NCI-H1417 (cell line): ENCODE measurements around the gene LGMN.
"Not testable (repeated sequence)": the region's sequence is repeated elsewhere in the genome, so short reads cannot be mapped to it uniquely, and the experiment has no call there.

Experiments used
- DNase-seq, 3 experiments: peaks; one replicate each; lab custom pipeline; 2025; lab: John Stamatoyannopoulos, UW

LGMN gene

DNA sequence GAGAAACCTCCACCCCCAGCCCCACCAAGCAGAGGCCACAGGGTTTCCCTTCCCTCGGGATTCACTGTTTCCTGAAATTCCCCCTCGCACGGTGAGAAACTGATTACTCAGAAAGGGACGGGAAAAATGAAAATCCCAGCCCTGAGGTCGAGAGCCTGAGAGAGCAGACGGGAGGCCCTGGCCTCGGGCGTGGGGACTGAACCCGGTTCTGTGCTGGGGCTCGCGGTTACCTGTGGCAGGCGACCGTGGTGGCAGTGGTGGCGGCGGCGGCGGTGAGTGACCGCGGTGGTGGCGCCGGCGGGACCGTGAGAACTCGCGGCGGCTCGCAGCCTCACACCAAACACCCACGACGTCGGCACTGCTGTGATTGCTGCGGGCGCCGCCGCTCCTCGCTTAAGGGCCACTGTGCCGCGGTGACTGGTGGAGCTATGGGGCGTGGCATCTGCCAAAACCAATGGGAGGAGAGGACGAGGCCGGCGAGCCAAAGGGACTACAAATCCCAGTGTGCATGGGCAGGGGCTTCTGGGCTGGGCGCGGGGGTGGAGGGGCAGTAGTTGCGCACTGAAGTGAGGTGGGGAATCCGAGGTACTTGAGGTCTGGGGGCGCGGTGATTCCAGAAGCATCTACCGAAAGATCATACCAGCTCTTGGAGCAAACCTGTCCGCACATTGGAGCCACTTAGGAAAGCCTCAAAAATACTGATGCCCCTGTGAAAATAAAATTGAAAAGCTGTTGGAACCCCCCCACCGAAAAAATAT is at the start of gene LGMN:
Gene LGMN, minus strand, starts transcription at position 369 of the 758 bp plus-strand sequence. CDS start 15,841 bp downstream, outside the sequence.
- DNase-seq = peak; percentile 83 to 97 (median 92)

GRCh38 chr14:92794961-92795360 is 46.5 kb upstream of the LGMN start:
- DNase-seq = no peak

DNA sequence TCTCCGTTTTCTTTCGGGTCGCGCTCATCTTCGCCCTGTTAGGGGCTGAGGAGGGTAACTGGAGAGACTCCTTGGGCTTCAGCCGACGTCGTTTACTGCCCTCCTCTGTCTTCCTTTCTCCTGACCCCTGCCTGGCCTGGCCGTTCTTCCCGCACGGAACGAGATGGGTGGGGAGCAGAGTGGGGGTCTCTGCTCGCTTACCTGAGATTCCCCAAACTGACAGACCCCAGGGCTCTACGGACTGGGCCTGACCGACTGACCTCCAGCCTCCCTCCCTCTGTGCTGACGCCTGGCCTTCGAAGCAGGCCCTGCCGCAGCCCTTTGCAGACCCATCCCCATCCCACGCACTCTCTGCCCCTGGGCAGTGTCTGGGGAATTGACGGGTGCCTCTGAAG is 46.1 kb upstream of the LGMN start:
- DNase-seq = peak in 2 of 3 experiments; percentile 62 to 66

GRCh38 chr14:92793709-92794546 is 45.5 kb upstream of the LGMN start, which contains the start of gene GOLGA5:
Gene GOLGA5 (plus strand): TSS chr14:92794305. CDS start chr14:92797438, 3,133 bp downstream.
- DNase-seq = peak; percentile 99

DNA sequence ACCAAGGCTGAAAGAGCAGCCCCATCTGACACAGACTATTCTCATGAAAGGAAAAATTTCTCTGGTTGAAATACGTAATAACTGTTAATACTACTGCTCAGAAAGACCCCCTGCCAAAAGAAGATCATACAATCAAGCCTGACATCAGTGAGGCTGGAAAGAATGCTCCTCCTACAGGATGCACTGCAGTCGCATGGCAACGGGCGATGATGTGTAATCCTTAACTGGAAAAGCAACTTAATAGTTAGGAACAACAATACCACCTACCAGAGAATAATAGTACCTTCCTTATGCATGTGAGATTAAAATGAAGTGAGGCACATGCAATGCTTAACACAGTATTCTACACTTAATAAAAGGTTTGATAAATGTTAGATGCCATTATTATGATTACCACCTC is 44.5 kb upstream of the LGMN start:
- peak in 2 of 3 experiments; percentile 29 to 70 for DNase-seq

DNA sequence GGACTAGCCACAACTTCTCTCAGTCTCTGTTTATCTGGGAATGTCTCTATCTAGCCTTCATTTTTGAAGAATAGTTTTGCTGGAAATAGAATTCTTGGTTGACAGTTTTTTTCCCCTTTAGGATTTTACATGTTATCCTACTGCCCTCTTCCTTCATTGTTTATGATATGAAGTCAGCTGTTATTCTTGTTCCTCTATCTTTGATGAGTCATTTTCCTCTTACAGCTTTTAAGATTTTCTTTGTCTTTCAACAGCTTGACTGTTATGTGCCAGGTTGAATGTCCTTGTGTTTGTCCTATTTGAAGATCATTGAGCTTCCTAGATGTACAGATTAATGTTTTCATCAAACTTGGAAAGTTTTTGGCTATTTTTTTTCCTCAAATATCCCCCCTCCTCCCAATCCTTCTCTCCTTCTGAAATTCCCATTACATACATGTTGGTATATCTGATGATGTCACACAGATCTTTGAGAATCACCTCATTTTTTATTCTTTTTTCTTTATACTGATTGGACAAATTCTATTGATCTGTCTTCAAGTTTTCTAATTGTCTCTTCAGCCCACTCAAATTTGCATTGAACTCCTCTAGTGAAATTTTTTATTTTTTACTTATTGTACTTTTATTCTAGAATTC is 41.1 kb upstream of the LGMN start:
- DNase-seq = no peak

DNA sequence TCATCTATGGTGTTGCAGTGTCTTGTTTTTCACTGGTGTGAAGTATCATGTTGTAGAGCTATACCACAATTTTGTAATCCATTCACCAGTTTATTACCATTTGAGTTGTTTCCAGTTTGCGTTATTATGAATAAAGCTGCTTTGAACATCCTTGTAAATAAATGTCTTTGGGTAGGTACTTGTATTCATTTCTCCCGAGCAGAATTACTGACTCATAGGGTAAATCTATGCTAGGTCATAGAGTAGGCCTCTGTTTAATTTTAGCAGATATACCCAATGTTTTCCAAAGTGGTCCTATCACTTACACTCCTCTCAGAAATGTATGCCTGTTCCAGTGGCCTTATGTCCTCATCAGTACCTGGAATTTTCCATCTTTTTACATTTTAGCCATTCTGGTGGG is 39.1 kb upstream of the LGMN start:
- DNase-seq = no peak

DNA sequence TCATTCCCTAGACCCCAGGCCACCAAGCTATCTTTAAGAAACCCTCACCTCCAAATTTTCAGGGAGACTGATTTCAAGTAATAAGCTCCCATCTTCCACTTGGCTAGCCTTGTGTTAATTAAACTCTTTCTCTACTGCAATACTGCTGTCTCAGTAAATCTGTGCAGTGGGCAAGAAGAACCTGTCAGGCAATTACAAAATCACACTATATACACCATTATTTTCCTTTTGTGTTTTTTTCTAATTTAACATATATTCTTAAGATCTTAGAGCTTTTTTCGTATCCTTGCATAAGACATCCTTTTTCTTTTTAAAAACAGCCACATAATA is 38.0 kb upstream of the LGMN start:
- no peak for DNase-seq

GRCh38 chr14:92785667-92786426 is 37.4 kb upstream of the LGMN start:
- DNase-seq = no peak

GRCh38 chr14:92783813-92784431 is 35.5 kb upstream of the LGMN start:
- peak; percentile 62 to 87 (median 65) for DNase-seq

DNA sequence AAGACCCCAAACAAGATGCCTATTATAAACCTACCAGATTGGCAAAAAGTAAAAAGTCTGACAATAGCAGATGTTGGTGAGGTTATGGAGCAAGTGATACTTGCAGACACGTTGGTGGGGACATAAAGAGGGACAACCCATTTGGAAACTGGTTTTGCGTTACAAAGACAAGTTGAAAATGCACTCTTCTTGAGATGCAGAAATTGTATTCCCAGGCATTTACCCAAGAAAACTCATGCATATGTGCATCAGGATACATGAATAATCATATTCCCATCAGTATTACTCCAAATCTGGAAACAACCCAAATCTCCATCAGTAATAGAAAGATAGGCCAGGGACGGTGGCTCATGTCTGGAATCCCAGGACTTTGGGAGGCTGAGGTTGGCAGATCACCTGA is 32.9 kb upstream of the LGMN start:
- DNase-seq = no peak

- no peak for DNase-seq
These were observed 32.2 kb upstream of the LGMN start for GRCh38 chr14:92780444-92781232.

DNA sequence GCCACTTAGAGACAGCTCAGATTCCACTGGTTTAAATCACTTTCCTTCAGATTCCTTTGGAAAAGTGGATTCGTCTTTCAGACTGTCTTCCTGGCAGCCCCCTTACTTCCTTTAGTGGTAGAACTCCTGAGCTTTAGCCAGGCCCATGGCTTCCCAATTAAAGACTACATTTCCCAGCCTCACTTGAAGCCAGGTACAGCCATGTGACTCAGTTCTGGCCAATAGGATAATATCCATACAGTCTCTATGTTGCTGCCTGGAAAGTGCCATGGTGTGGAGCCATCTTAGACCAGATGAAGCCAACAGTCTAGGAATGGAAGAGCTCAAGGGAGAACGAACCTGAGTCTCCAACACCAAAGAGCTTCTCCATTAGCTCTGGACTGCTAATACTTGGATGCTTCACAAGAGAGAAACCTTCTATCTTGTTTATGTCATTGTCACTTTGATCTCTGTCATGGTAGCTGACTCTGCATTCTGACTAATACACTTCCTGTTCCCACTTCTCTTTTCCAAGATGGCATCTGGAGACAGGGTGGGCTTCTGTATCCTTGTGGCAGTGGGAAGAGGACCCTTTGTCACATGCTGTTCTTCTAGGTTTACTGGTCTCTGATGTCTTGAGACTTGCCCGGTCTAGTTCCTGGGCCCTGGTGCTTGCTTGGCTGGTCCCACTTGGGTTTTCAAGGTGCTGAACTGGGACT is 30.6 kb upstream of the LGMN start:
- peak in 1 of 3 experiments; percentile 15 for DNase-seq

GRCh38 chr14:92775292-92775691 is 26.9 kb upstream of the LGMN start:
- peak in 1 of 3 experiments; percentile 41 for DNase-seq

- DNase-seq = no peak
These were observed 26.1 kb upstream of the LGMN start for GRCh38 chr14:92774572-92774971.

GRCh38 chr14:92770484-92770883 is 22.1 kb upstream of the LGMN start:
- no peak for DNase-seq

DNA sequence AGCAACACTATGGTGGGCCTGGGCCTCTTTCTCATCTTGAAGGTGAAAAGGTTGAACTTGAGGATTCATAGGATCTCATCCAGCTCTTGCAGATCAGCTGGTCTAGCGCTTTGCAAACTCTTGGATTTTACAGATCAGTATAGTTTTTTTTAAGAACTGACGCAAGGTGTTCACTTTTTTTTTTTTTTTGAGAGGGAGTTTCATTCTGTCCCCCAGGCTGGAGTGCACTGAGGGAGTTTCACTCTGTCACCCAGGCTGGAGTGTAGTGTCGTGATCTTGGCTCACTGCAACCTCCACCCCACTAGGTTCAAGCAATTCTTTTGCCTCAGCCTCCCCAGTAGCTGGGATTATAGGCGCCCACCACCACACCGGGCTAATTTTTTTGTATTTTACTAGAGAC is 20.4 kb upstream of the LGMN start:
- no peak for DNase-seq

- not testable (repeated sequence) for DNase-seq
These were observed 19.8 kb upstream of the LGMN start for GRCh38 chr14:92768236-92768635.

DNA sequence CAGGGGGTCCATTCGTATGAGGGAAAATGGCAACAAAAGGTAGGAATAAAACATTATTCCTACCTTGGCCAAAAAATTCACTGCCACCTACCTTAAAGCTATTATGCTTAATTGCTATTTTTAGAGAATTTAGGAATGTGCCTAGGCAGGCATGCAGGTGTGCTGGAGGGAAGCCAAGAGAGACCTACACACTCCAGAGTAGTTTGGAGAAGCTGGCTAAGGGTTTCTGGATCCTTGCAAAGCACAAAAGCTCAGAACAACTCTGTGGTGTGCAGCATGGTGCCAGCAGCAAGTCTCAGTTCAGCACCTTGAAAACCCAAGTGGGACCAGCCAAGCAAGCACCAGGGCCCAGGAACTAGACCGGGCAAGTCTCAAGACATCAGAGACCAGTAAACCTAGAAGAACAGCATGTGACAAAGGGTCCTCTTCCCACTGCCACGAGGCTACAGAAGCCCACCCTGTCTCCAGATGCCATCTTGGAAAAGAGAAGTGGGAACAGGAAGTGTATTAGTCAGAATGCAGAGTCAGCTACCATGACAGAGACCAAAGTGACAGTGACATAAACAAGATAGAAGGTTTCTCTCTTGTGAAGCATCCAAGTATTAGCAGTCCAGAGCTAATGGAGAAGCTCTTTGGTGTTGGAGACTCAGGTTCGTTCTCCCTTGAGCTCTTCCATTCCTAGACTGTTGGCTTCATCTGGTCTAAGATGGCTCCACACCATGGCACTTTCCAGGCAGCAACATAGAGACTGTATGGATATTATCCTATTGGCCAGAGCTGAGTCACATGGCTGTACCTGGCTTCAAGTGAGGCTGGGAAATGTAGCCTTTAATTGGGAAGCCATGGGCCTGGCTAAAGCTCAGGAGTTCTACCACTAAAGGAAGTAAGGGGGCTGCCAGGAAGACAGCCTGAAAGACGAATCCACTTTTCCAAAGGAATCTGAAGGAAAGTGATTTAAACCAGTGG is 15.5 kb upstream of the LGMN start:
- peak in 1 of 3 experiments; percentile 27 for DNase-seq
